Stimulated activated CD8-positive, alpha-beta memory T cell treated with anti-CD3 and anti-CD28 coated beads, Interleukin-15, amount 100 ng/mL, for 4 hours (primary cell): Measurements from ENCODE around the gene ZFX.
A peak's percentile ranks its signal among the peaks of the same experiment; 100 is the strongest.
"Not testable (repeated sequence)": the region's sequence is repeated elsewhere in the genome, so short reads cannot be mapped to it uniquely, and the experiment has no call there.

Source experiments
- DNase-seq, 2 donors: peaks; one replicate each; pipeline ENCODE4 v3.0.0-alpha.2; 2020; ENCODE audit warnings: low read depth in 2 of 2

ZFX gene

GRCh38 chrX:24149351-24150050 is at the start of gene ZFX:
Gene ZFX (plus strand): TSS chrX:24149729. CDS start chrX:24172743, 23,014 bp downstream.
- DNase-seq, result peak in 1 of 2 donors; percentile 67

- DNase-seq, result no peak
Observed at GRCh38 chrX:24100713-24101112, 48.8 kb upstream of the ZFX start.

GRCh38 chrX:24110069-24110468 is 39.5 kb upstream of the ZFX start:
- DNase-seq, result no peak

GRCh38 chrX:24113181-24113580 is 36.3 kb upstream of the ZFX start:
- no peak for DNase-seq

GRCh38 chrX:24117258-24117657 is 32.3 kb upstream of the ZFX start:
- DNase-seq, result no peak

- no peak for DNase-seq
Observed at GRCh38 chrX:24124244-24124799, 25.2 kb upstream of the ZFX start.

GRCh38 chrX:24125028-24125612 is 24.4 kb upstream of the ZFX start:
- no peak for DNase-seq

GRCh38 chrX:24131476-24131875 is 18.1 kb upstream of the ZFX start:
- DNase-seq, result no peak

GRCh38 chrX:24133312-24133711 is 16.2 kb upstream of the ZFX start:
- no peak for DNase-seq

- DNase-seq, result not testable (repeated sequence)
Observed at GRCh38 chrX:24135768-24136167, 13.8 kb upstream of the ZFX start.

- DNase-seq, result no peak
Observed at GRCh38 chrX:24137192-24137591, 12.3 kb upstream of the ZFX start.

- not testable (repeated sequence) for DNase-seq
Observed at GRCh38 chrX:24143982-24144381, 5.5 kb upstream of the ZFX start.

GRCh38 chrX:24144528-24144927 is 5.0 kb upstream of the ZFX start:
- no peak for DNase-seq

GRCh38 chrX:24145303-24146186 is 4.0 kb upstream of the ZFX start:
- no peak for DNase-seq

GRCh38 chrX:24146283-24146949 is 3.1 kb upstream of the ZFX start:
- no peak for DNase-seq

- no peak for DNase-seq
Observed at GRCh38 chrX:24147165-24147564, 2.4 kb upstream of the ZFX start.

GRCh38 chrX:24148121-24148520 is 1.4 kb upstream of the ZFX start:
- no peak for DNase-seq

- DNase-seq, result no peak
Observed at GRCh38 chrX:24148535-24149350, 786 bp upstream of the ZFX start.

- DNase-seq, result peak; percentile 63 to 85
Observed at GRCh38 chrX:24150051-24150790, 692 bp downstream of the ZFX start.

GRCh38 chrX:24150898-24151297 is 1.4 kb downstream of the ZFX start:
- DNase-seq, result no peak
